K562 (cell line): ENCODE data around the gene PTPRF. TPM values are rescaled to one million over a fixed set of nuclear protein-coding genes. Genes with fewer than 3 reads are reported as not detected.
A peak's percentile ranks its signal among the peaks of the same experiment; 100 is the strongest.

Experiments used
- ARID4B ChIP-seq: sonication (generic); formaldehyde crosslinking; IDR thresholded peaks from 2 replicates; pipeline ENCODE4 v1.8.0; 2022; ENCODE audit warnings: mild to moderate bottlenecking, missing genetic modification reagents
- MGA ChIP-seq: fragments of 450-650 bp; IDR thresholded peaks from 2 replicates; pipeline ENCODE4 v1.6.1; 2016; ENCODE audit warnings: mild to moderate bottlenecking, moderate library complexity
- MYC ChIP-seq, 2 experiments: fragments of 250-450 bp in 1 of 2; sonication (Bioruptor Pico) in 1 of 2; IDR thresholded peaks; 2 replicates each; pipeline versions ENCODE4 v1.5.1 to v1.6.1; 2012 to 2021; ENCODE audit warnings: low read depth in 2 of 2, borderline replicate concordance in 1 of 2, improper control_type of control experiment in 1 of 2, low read length in 1 of 2, mild to moderate bottlenecking in 1 of 2, moderate library complexity in 1 of 2
- NR4A1 ChIP-seq, 2 experiments: fragments of 250-450 bp in 1 of 2; fragments of 450-650 bp in 1 of 2; sonication (Bioruptor Pico) in 1 of 2; IDR thresholded peaks; 2 replicates each; pipeline versions ENCODE4 v1.4.0 to v1.6.1; 2016 to 2020; ENCODE audit warnings: mild to moderate bottlenecking in 2 of 2, missing compliant biosample characterization in 1 of 2, missing genetic modification characterization in 1 of 2, moderate library complexity in 1 of 2
- SNAPC5 ChIP-seq: fragments of 250-450 bp; sonication (Bioruptor Pico); IDR thresholded peaks from 2 replicates; pipeline ENCODE4 v1.8.0; 2021; ENCODE audit warnings: moderate library complexity, mild to moderate bottlenecking, inconsistent platforms
- ZBTB33 ChIP-seq: sonication (generic); formaldehyde crosslinking; IDR thresholded peaks from 2 replicates; pipeline ENCODE4 v1.8.1; 2023; ENCODE audit warnings: mild to moderate bottlenecking, missing genetic modification reagents
- ZNF780A ChIP-seq: fragments of 250-450 bp; sonication (Bioruptor Pico); IDR thresholded peaks from 2 replicates; pipeline ENCODE4 v1.5.0; 2021; ENCODE audit warnings: mild to moderate bottlenecking
- ZZZ3 ChIP-seq: fragments of 450-650 bp; IDR thresholded peaks from 2 replicates; pipeline ENCODE4 v1.6.1; 2016; ENCODE audit warnings: antibody characterized with exemption, mild to moderate bottlenecking, moderate library complexity
- polyA plus RNA-seq, 8 experiments: library from polyadenylated mRNA; depleted of rRNA in 4 of 8; stranded (reverse) in 5 of 8; unstranded in 3 of 8; fragments of >200 nt; fragmentation: Nextera tagmentation in 2 of 8; fragmentation: Illumina TruSeq in 1 of 8; extraction: Ambion mirVana in 2 of 8; extraction: Trizol in 1 of 8; gene quantifications; 2 replicates each; pipeline versions ENCODE4 v1.2.1 to v1.2.3, GENCODE V29; 2011 to 2014; ENCODE audit warnings: inconsistent platforms in 1 of 8, missing spikeins in 1 of 8
- total RNA-seq, 7 experiments: library from RNA; depleted of rRNA in 6 of 7; stranded (reverse); fragments of >200 nt in 6 of 7; fragmentation: Illumina TruSeq in 2 of 7; extraction: Trizol in 2 of 7; gene quantifications; 2 replicates each; pipeline versions ENCODE4 v1.2.1 to v1.2.3, GENCODE V29; 2011 to 2021; ENCODE audit warnings: low replicate concordance in 1 of 7

The PTPRF gene
- total and polyA plus RNA-seq, 9 of the 15 experiments (the other 6 are each of a cell fraction or from before 2014, with no cell fraction given), result 0.13 to 4.3 (median 1.1) TPM

- TF ChIP-seq NR4A1 (CRISPR knock-in tag; IDR thresholded peaks at IDR 0.05) (no peak), NR4A1 (tag; IDR thresholded peaks at IDR 0.05) (peak; percentile 60; the same call in 1 of the 2 replicates), ZZZ3 (no peak), ZBTB33 (peak; percentile 90), MGA (peak; percentile 81), MYC (IDR thresholded peaks at IDR 0.05; ENCODE audit: low read depth, low read length) (peak; percentile 56; the same call in 1 of the 2 replicates), MYC (CRISPR knock-in tag; IDR thresholded peaks at IDR 0.05; ENCODE audit: borderline replicate concordance, low read depth) (no peak), SNAPC5 (CRISPR knock-in tag) (no peak), ARID4B (0 out of 2 replicates have a peak, but pooled peaks have one; percentile 19), ZNF780A (CRISPR knock-in tag) (no peak)
Measured at GRCh38 chr1:43580039-43580438, 49.4 kb downstream of the PTPRF start (continued).
